ENCODE results near the gene GALK1. TPM values are rescaled to one million over a fixed set of nuclear protein-coding genes. Genes with fewer than 3 reads are reported as not detected.

The GALK1 gene
- total RNA-seq, 2 experiments from 2014 or later, result 40.9 to 44.7 TPM

GRCh38 chr17:75806822-75807500 lies 42.0 kb upstream of the GALK1 start:
- no peaks in the 10 kb centered on the region for H3K27me3 Mint-ChIP-seq
- peaks cover 2% of the 10 kb centered on the region for H3K36me3 Mint-ChIP-seq (ENCODE audit: low read depth)
- no peak overlapping the region for H3K27ac Mint-ChIP-seq
- no peak for DNase-seq
- H3K4me1 Mint-ChIP-seq, result peaks cover 13% of the 10 kb centered on the region
- ChIA-PET POLR2A (no interaction called here), CTCF (interaction anchor here (1.2 to 2.6 kb wide), 4 partner anchors 8 to 34 kb away, joined by 3 to 11 read pairs (median 3); partner anchors contain the start of gene UNK)
- H3K9me3 Mint-ChIP-seq, result no peaks in the 10 kb centered on the region
- no peak overlapping the region for H3K4me3 Mint-ChIP-seq

DNA sequence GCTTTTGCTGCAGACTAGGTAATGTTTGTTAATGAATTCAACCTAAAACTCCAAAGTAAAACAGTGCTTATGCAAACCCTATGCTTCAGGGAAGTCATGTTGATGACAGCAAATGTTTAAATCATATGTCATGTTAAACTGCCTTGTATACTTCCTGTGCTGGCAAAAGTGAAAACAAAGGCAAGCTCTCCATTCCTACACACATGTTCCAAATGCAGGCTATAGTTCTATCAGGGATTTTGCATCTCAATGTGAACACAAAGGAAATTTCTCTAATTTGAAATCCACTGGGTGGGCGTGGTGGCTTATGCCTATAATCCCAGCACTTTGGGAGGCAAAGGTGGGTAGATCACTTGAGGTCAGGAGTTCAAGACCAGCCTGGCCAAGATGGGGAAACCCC lies 38.9 kb upstream of the GALK1 start:
- Mint-ChIP-seq H3K4me1 (peaks cover 14% of the 10 kb centered on the region), H3K27ac (peak overlapping the region; percentile 65)
- POLR2A ChIA-PET, result no interaction called here

DNA sequence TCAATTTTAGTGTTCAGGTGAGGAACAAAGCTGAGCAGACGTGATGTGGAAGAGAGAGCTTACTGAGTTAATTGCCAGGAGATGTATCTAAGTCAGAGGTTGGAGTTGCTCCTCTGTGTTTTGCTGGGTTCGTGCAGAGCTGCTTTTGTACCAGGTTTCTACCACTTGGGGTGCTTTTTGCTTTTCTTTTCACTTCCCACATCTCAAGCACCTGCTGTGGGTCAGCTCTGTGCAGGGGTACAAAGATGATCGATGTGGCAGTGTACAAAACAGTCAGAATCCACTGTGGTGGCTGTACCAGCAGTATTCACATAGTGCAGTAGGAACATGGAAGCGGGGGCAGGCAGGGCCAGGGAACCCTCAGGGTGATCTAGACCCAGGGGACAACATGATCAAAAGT lies 34.4 kb upstream of the GALK1 start:
- ChIA-PET POLR2A (interaction anchor here (0.7 to 1.6 kb wide), 2 partner anchors 19 to 49 kb away, joined by 5 to 6 read pairs; a partner anchor contains a TSS), CTCF (interaction anchor here (1.1 to 1.4 kb wide), 3 partner anchors 14 to 46 kb away, joined by 3 to 4 read pairs (median 3); no protein-coding TSS in a partner anchor)

More for the DNA sequence above, 38.9 kb upstream of the GALK1 start:
- H3K36me3 Mint-ChIP-seq (ENCODE audit: low read depth), result peaks cover 8% of the 10 kb centered on the region
- H3K27me3 Mint-ChIP-seq, result no peaks in the 10 kb centered on the region
- no peak overlapping the region for H3K4me3 Mint-ChIP-seq
- DNase-seq, result no peak
- no peaks in the 10 kb centered on the region for H3K9me3 Mint-ChIP-seq
- CTCF ChIA-PET, result interaction anchor here (0.6 to 2.0 kb wide), 7 partner anchors 8 to 99 kb away, joined by 3 to 7 read pairs (median 4); no protein-coding TSS in a partner anchor

DNA sequence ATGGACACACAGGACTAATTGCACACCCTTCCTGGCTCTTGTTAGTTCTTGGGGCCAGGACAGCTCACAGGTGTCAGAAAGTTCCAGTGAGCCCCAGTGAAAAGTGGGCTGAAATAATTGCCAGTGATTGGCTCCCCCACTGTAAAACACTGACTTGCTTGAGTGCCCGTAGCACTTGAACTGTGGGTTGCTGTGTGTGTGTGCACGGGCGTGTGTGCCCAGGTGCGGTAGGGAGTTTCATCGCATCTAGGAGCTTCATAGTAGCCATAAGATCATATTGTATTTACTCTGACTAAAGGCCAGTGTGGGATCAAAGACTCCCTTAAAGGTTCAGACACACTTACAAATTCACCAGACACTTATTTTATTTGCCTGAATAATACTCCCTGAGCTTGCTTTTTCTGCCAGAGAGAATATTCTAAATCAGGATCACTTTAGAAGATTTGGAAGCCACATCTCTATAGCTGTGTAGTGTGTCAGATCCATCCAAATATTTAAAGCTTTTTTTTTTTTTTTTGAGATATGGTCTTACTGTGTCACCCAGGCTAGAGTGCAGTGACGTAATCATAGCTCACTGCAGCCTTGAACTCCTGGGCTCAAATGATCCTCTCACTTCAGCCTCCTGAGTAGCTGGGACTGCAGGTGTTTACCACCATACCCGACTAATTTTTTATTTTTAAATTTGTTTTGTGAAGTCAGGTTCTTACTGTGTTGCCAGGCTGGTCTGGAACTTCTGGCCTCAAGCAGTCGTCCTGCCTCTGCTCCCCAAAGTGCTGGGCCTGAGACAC lies 31.0 kb upstream of the GALK1 start:
- Mint-ChIP-seq H3K27ac (no peak overlapping the region), H3K4me3 (no peak overlapping the region), H3K27me3 (no peaks in the 10 kb centered on the region), H3K4me1 (peaks cover 23% of the 10 kb centered on the region), H3K9me3 (no peaks in the 10 kb centered on the region), H3K36me3 (ENCODE audit: low read depth) (peaks cover 23% of the 10 kb centered on the region)
- DNase-seq, result no peak
- ChIA-PET CTCF (interaction anchor here (0.6 to 3.0 kb wide), 14 partner anchors 8 to 558 kb away, joined by 3 to 7 read pairs (median 4); partner anchors contain the start of genes PRPSAP1 and TRIM65), POLR2A (no interaction called here)

More for the DNA sequence above, 34.4 kb upstream of the GALK1 start:
- H3K27me3 Mint-ChIP-seq, result no peaks in the 10 kb centered on the region
- no peak overlapping the region for H3K27ac Mint-ChIP-seq
- H3K4me1 Mint-ChIP-seq, result peaks cover 23% of the 10 kb centered on the region
- peaks cover 11% of the 10 kb centered on the region for H3K36me3 Mint-ChIP-seq (ENCODE audit: low read depth)
- no peaks in the 10 kb centered on the region for H3K9me3 Mint-ChIP-seq
- no peak overlapping the region for H3K4me3 Mint-ChIP-seq
- no peak for DNase-seq

- Mint-ChIP-seq H3K4me1 (peaks cover 24% of the 10 kb centered on the region), H3K4me3 (no peak overlapping the region), H3K9me3 (no peaks in the 10 kb centered on the region), H3K27ac (no peak overlapping the region), H3K36me3 (ENCODE audit: low read depth) (peaks cover 19% of the 10 kb centered on the region), H3K27me3 (no peaks in the 10 kb centered on the region)
- CTCF ChIA-PET, result interaction anchor here (1.7 kb wide), 1 partner anchor 37 kb away, joined by 3 read pairs; no protein-coding TSS in a partner anchor
- POLR2A ChIA-PET, result no interaction called here
- no peak for DNase-seq
These were observed 28.5 kb upstream of the GALK1 start for GRCh38 chr17:75793460-75793859.

DNA sequence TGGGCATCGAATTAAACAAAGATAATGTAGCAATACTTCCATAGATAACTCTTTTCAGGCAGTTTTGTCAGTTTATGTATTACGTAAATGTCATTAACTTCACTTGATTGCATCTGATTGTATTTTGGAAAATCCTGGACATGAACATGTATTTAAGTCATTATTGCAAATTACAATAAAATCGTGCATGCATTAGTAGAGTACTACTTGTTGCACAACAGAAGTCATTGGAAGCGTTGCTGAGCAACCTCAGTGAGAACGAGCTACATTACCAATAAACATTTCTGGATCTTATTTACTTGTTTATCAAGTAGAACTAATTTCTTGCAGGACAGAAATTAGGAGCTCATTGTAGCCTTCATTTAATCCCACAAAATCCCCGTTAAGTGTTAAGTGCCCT lies 26.3 kb upstream of the GALK1 start:
- DNase-seq, result no peak
- ChIA-PET POLR2A (interaction anchor here (0.6 kb wide), 1 partner anchor 8 kb away, joined by 4 read pairs; no protein-coding TSS in a partner anchor), CTCF (interaction anchor here (1.2 to 1.8 kb wide), 2 partner anchors 8 to 55 kb away, joined by 3 to 10 read pairs; no protein-coding TSS in a partner anchor)
- Mint-ChIP-seq H3K4me3 (no peak overlapping the region), H3K4me1 (peaks cover 32% of the 10 kb centered on the region), H3K36me3 (ENCODE audit: low read depth) (peaks cover 21% of the 10 kb centered on the region), H3K27me3 (no peaks in the 10 kb centered on the region), H3K9me3 (no peaks in the 10 kb centered on the region), H3K27ac (no peak overlapping the region)

DNA sequence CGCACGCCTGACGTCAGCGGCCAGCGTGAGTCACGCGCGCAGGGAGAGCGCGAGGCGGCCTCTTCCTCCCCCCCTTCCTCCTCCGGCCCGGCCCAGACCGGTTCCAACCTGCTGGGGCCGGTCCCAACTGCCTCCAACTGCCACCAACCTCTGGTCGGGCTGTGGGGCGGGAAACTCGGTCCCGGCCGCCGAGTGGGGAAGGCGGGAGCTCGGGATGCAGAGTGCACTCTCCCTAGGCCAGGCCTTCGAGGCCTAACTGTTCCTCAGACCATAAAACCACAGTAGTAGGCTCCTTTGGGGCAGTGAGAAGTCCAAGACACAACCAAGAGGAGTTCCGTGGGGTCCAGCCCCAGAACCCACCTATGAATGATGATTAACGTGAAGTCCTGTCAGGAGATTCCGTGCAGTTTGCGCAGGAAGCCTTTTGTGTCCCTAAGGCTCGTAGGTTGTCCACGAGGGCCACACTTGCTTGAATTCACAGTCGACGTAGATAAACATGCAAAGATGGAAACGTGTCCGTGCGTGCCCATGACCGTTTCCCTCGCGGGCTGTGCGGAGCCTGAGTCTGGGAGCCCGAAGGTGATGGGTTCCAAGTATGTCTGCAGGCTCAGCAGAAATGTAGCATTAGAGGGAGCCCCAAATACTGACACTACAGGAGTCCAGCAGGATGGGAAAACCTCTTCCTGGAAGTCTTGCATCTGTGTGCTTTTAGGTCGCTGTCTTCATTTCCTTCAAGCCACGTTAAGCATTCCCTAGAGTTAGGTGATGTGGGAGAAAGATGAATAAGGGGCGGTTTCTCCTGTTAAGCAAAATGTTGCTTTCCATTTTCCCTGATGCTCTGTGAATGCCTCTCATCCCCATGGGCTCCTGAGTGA lies 20.3 kb upstream of the GALK1 start:
- CTCF ChIA-PET, result interaction anchor here (1.0 to 4.2 kb wide), 9 partner anchors 9 to 111 kb away, joined by 3 to 11 read pairs (median 5); partner anchors contain the start of genes TRIM47 and TRIM65
- Mint-ChIP-seq H3K9me3 (no peaks in the 10 kb centered on the region), H3K36me3 (ENCODE audit: low read depth) (peaks cover 6% of the 10 kb centered on the region), H3K4me1 (peaks cover 42% of the 10 kb centered on the region), H3K27ac (peak overlapping the region; percentile 100), H3K4me3 (peak overlapping the region; percentile 83), H3K27me3 (no peaks in the 10 kb centered on the region)
- DNase-seq, result peak; percentile 92
- POLR2A ChIA-PET, result interaction anchor here (1.1 to 2.8 kb wide), 2 partner anchors 10 to 479 kb away, joined by 3 to 15 read pairs; no protein-coding TSS in a partner anchor

GRCh38 chr17:75784473-75785015 lies 19.6 kb upstream of the GALK1 start, which contains the start of gene UNK:
TSS of gene UNK (plus strand) at chr17:75784806. CDS start at chr17:75784881, 75 bp downstream.
- peaks cover 2% of the 10 kb centered on the region for H3K27me3 Mint-ChIP-seq
- ChIA-PET POLR2A (interaction anchor here (0.7 to 2.8 kb wide), 4 partner anchors 9 to 480 kb away, joined by 3 to 15 read pairs (median 4); no protein-coding TSS in a partner anchor), CTCF (interaction anchor here (1.0 to 4.2 kb wide), 6 partner anchors 13 to 63 kb away, joined by 3 to 14 read pairs (median 8); partner anchors contain the start of gene GALK1)
- H3K9me3 Mint-ChIP-seq, result no peaks in the 10 kb centered on the region
- DNase-seq, result peak; percentile 97
- peaks cover 46% of the 10 kb centered on the region for H3K4me1 Mint-ChIP-seq
- peak within 1 kb of the TSS; percentile 100 for H3K27ac Mint-ChIP-seq
- peak within 1 kb of the TSS; percentile 83 for H3K4me3 Mint-ChIP-seq
- peaks cover 7% of the 10 kb centered on the region for H3K36me3 Mint-ChIP-seq (ENCODE audit: low read depth)

GRCh38 chr17:75783803-75784472 lies 18.9 kb upstream of the GALK1 start:
- peak overlapping the region; percentile 100 for H3K27ac Mint-ChIP-seq
- CTCF ChIA-PET, result interaction anchor here (1.0 to 4.2 kb wide), 19 partner anchors 8 to 116 kb away, joined by 3 to 18 read pairs (median 4); partner anchors contain the start of genes GALK1, TRIM47, TRIM65 and WBP2
- peaks cover 46% of the 10 kb centered on the region for H3K4me1 Mint-ChIP-seq
- H3K36me3 Mint-ChIP-seq (ENCODE audit: low read depth), result peaks cover 9% of the 10 kb centered on the region
- POLR2A ChIA-PET, result interaction anchor here (0.7 to 2.8 kb wide), 7 partner anchors 7 to 481 kb away, joined by 3 to 15 read pairs (median 4); partner anchors contain the start of gene GALK1
- no peaks in the 10 kb centered on the region for H3K9me3 Mint-ChIP-seq
- DNase-seq, result peak; percentile 39
- peak overlapping the region; percentile 83 for H3K4me3 Mint-ChIP-seq
- H3K27me3 Mint-ChIP-seq, result peaks cover 2% of the 10 kb centered on the region

- DNase-seq, result peak; percentile 58
- peak overlapping the region; percentile 100 for H3K27ac Mint-ChIP-seq
- H3K27me3 Mint-ChIP-seq, result peaks cover 2% of the 10 kb centered on the region
- POLR2A ChIA-PET, result interaction anchor here (0.7 to 1.5 kb wide), 4 partner anchors 8 to 72 kb away, joined by 3 to 7 read pairs (median 4); partner anchors contain the start of genes GALK1 and WBP2
- peaks cover 46% of the 10 kb centered on the region for H3K4me1 Mint-ChIP-seq
- H3K9me3 Mint-ChIP-seq, result no peaks in the 10 kb centered on the region
- CTCF ChIA-PET, result interaction anchor here (0.6 to 4.2 kb wide), 23 partner anchors 9 to 115 kb away, joined by 3 to 18 read pairs (median 4); partner anchors contain the start of genes GALK1, TRIM47, TRIM65 and WBP2
- peak overlapping the region; percentile 83 for H3K4me3 Mint-ChIP-seq
- peaks cover 16% of the 10 kb centered on the region for H3K36me3 Mint-ChIP-seq (ENCODE audit: low read depth)
These were observed 18.2 kb upstream of the GALK1 start for GRCh38 chr17:75783069-75783783.
